HG03460 (cell line): Measurements from ENCODE around the gene PSME1.

Experiments
- ATAC-seq: cut with Tn5 transposase; IDR thresholded peaks from one replicate; pipeline ENCODE4 v1.9.1; 2021; ENCODE audit not compliant: unreplicated experiment

Gene PSME1

DNA sequence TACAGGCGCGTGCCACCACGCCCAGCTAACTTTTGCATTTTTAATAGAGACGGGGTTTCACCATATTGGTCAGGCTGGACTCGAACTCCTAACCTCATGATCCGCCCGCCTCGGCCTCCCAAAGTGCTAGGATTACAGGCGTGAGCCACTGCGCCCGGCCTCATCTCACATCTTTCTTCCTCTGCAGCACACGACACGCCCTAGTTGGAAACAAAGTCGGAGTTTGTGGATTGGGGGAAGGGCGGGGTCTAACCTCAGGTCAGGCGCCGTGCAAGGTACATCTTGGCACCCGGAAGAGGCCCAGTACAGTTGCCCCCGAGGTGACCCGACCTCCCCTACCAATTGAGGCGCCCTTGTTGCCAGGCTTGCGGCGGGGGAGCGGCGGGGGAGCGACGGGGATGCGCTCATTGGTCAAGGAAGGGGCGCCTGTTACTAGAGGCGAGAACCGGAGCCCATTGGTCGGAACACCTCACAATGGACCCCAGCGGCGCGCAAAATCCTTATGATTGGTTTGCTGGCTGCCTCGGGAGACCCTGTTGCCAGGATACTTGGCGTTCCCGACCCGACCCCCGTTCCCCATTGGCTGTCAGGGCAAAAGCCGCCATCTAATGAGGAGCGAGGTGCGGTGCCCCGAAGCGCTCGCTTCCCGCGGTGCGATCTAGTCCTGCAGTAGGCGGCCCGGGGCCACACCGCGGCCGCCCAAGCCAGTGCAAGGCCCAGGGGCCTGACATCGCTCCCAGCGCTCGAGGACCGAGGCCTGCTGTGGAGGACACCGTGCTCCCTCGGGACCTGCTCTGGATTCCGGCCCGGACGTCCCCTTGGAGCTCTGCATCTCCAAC lies 35.6 kb downstream of the PSME1 start, which contains the start of gene REC8:
REC8 (plus strand) TSS at position 659 of the 839 bp plus-strand sequence. CDS start 473 bp downstream, outside the sequence.
- peak; percentile 88 for ATAC-seq

DNA sequence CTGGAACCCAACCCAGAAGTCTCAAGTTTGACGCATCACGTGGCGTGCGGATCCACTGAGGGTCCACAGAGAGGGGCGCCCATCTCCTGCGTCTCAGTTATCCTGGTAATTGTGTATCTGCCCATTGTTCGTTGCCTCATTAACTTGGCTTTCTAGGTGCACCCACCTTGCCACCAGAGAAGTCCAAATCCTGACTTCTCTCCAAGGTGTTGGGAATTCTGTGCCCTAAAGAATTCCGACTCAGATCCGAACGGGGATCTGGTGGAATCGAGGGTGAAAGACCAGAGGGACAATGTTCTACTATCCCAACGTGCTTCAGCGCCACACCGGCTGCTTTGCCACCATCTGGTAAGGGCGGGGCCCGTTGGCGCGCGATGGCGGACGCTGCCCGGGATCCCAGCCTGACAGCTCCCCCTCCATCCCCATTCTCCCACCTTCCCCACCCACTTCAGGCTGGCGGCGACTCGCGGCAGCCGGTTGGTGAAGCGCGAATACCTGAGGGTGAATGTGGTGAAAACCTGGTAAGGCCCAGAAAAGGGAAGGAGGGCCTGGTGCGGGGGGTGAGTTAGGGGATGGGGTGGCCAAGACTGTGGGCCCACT lies 36.4 kb downstream of the PSME1 start:
- ATAC-seq: no peak

- ATAC-seq: no peak
Measured at GRCh38 chr14:24172871-24173281, 36.9 kb downstream of the PSME1 start.

DNA sequence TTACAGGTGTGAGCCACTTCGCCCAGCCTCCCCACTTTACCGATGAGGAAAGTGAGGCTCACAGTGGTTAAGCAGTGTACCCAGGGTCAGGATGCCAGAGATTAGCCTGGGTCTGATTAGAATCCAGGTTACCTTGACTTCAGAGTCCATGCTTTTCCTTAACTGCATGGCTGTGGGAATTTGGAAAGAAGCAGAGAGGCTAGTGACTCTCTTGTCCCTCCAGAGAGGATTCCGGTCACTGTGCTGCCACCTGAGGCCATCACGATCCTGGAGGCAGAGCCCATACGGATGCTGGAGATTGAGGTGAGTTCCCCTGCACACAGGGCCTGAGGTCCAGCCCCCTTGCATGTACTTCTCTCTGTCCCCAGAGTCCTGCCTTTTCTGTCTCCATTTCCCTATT lies 40.6 kb downstream of the PSME1 start:
- no peak for ATAC-seq

DNA sequence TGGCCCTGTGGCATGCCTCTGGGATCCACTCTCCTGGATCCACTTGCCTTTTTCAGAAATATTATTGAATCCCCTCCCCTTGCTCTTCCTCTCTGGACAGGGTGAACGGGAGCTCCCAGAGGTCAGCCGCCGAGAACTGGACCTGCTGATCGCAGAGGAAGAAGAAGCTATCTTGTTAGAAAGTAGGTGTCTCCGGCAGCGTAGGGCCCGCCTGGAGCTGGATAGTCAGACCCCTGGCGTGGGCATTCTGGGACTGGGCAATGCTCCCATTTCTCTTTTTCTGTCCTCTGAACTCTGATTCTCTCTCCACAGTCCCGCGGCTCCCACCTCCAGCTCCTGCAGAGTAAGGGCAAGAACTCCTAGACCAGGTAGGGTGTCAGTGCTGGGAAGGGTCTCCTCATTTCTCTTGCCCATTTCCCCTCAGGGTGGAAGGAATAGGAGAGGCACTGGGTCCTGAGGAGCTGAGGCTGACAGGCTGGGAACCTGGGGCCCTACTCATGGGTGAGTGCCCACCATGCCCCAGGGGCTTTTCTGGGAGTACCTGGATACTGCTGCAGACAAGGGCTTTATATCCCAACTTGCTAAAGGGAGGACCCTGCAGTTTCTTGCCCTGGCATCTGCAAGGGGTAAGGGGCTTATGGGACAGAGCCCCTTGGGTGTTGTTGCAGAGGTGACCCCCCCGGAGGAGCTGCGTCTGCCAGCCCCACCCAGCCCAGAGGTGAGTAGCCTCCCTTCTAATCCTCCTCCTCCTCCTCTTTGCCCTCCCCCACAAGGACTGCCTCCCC lies 41.2 kb downstream of the PSME1 start:
- ATAC-seq: no peak

- no peak for ATAC-seq
Measured at GRCh38 chr14:24177891-24178290, 41.9 kb downstream of the PSME1 start.

DNA sequence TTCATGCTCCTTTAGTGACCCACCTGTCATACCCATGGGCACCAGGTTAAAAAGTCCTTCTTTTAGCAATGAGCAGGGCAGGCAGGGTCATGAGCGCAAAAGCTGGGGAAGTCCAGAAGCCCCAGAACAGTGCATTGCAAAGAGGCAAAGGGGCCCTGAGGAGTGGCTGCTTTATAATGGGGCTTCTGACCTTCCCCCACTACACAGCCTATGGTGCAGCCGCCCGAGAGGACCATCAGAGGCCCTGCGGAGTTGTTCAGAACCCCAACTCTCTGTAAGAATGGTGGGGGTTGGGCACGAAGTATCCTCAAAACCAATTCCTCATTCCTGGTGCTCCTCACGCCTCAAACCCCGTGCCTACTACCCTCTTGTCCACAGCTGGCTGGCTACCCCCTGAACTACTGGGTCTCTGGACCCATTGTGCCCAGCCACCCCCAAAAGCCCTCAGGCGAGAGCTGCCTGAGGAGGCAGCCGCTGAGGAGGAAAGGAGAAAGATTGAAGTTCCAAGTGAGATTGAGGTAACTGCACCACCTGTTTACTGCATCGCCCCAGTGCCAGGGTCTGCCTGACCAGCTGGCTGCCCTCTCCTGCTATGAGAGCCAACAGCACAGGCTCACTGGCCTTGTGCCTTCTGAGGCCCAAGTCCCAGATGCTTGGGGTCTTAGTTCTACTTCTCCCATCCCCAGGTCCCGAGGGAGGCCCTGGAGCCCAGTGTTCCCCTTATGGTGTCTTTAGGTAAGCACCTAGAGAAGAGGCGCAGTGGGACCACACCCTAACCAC lies 42.6 kb downstream of the PSME1 start:
- no peak for ATAC-seq

DNA sequence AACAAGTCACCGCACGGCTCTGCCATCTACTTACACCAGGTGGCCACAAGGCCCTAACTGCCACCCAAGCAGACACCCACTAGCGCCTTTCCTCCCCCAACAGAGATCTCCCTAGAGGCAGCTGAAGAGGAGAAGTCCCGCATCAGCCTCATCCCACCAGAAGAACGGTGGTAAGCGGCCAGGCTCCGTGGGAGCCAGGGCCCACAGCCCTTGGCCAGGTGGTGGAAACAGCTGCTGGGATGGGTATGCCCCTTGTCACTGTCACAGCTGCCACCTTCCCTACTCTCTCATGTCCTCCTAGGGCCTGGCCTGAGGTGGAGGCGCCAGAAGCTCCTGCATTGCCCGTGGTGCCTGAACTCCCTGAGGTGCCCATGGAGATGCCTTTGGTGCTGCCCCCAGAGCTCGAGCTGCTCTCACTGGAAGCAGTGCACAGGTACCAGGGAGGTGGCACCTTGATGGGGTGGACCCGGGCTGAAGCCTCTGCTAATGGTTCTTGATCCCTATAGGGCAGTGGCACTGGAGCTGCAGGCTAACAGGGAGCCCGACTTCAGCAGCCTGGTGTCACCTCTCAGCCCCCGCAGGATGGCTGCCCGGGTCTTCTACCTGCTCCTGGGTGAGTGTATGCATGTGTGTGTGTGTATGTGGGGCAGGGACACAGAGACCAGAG lies 43.4 kb downstream of the PSME1 start:
- ATAC-seq: no peak

GRCh38 chr14:24179961-24180796 lies 44.2 kb downstream of the PSME1 start:
- no peak for ATAC-seq

- ATAC-seq: no peak
Measured at GRCh38 chr14:24181371-24182077, 45.5 kb downstream of the PSME1 start.

DNA sequence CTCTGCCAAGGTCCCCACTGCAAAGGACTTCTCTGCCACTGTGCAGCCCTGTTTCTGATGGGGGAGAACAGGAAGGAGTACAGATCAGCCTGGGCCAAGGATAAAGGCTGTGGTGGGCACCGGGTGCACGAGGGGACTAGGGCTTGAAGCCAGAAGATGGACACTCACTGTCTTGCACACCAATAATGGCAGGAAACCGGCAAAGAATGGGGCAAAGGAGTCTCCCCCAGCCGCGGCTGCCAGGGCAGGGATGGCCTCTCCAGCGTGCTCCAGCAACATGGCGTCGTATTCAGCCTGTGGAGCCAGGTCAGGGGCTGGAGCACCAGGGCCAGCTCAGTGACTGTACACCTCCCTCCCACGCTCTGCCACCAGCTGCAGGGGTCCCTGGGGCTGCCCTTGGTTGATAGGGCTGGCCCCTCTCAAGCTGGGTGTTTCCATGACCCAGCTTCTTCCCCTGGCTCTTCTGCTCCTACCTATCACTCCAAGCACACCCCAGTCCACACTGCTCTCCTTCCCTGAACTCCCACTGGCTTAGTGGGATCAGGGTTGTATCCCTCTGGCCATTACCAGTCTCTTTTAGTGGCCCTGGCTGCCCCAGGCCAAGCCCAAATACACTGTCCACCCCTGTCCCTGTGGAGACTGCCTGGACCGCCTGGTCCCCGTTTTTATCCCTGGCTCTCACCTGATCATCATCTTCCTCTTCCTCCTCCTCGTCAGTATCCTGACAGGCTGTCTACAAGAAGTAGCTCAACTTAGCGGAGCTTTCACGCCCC lies 46.3 kb downstream of the PSME1 start:
- no peak for ATAC-seq

GRCh38 chr14:24183014-24183481 lies 47.1 kb downstream of the PSME1 start:
- ATAC-seq: no peak

DNA sequence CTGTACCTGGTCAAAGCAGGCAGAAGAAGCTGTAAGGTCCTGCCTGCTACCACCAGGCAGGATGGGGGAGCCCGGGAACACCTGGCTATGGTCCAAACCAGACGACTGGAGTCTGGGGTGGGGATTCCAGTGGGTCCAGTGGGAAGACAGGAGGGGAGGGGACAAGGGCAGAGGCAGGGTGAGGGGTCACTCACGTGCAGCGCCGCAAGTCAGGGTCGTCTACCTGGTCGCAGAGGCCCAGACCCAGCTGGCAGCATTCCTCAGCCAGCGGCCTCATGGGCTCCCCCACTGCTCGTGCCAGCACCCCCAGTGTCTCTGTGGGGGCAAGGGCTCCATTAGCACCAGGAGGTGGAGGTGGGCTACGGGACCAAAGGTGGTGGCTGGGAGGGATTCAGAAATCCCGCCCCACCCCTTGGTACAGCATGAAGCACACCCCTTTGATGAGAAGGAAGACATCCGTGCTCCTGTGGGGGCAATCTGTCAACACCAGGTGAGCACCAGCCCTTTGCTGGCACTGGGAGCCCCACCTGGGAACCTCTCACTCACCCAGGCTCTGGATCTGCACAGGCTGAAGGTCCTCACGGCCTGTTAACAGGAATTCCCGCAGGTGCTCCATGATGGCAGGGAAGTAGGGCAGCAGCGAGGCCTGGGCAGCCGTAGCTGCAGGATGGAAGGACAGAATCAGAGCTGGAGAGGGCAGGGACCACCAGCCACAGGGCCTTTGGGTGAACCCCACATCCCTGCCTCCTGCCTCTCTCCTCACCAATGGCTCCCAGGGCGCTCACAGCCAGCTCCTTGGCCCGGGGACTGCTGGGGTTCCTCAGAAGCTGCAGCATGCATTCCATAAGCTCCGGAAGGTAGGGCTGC lies 48.3 kb downstream of the PSME1 start:
- no peak for ATAC-seq

DNA sequence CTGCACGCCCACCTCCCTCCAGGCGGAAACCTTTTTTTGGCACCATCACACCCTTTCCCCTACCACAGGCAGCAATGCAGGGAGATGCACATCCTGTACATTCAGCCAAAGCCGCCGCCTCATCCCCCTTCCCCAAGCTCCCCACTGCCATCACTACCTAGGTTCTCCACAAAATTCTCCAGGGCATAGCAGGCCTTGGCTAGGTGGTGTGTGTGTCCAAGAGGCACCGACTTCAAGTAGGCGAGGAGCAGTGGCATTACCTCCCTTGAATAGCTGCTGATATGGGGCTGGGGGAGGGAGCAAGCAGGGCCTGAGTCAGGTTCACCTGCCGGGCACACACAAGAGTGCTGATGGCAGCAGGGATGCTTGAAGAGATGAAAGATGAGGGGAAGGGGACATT lies 49.0 kb downstream of the PSME1 start:
- ATAC-seq: no peak

- no peak for ATAC-seq
Measured at GRCh38 chr14:24185741-24186140, 49.7 kb downstream of the PSME1 start.

DNA sequence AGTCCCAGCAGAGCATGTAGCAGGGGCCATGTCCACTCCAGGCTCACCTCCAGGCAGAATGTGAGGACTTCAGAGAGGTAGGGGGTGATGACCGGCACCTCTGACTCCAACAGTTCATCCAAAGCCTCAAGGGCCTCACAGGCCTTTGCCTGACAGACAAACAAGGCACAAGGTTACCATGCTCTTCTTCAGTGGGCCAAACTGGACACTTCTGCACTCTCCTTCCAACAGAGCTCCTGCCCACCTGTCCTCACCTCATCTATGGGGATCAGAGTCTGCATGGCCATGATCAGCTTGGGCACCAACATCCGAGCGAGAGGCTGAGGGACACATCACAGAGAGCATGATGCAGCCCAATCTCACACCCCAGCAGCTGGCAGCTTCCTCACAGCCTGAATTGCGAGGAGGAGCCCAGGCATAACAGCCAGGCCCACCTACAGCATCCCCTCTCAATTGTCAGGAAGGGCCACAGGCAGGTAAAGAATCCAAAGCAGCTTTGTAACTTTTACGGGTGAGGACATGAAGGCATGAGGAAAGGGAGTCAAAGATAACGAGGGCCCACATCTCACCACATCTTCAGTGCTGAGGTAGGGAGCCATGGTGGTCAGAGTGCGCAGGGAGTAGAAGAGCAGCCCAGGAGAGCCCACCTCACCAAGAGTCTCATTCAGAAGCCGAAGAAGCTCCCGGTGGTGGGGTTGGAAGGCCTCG lies 51.0 kb downstream of the PSME1 start:
- ATAC-seq: no peak
